ACC112 (cell line): Measurements from ENCODE around the gene SEZ6L2.
"Not testable (repeated sequence)": the region's sequence is repeated elsewhere in the genome, so short reads cannot be mapped to it uniquely, and the experiment has no call there.

Source experiments
- H2AFZ ChIP-seq: fragments of 200-600 bp; sonication (generic); one replicate; pipeline ENCODE4 v1.6.0; 2017; ENCODE audit warnings: antibody characterized with exemption, low read length; ENCODE audit not compliant: unreplicated experiment
- H3K27ac ChIP-seq: fragments of 200-600 bp; sonication (generic); 2 replicates; pipeline ENCODE4 v1.5.1; 2014; ENCODE audit warnings: low read depth, mild to moderate bottlenecking, antibody characterized with exemption, low read length, moderate library complexity
- H3K27me3 ChIP-seq: fragments of 200-600 bp; sonication (generic); 2 replicates; pipeline ENCODE4 v1.6.1; 2014; ENCODE audit warnings: mild to moderate bottlenecking, antibody characterized with exemption, low read length, moderate library complexity, mixed read lengths; ENCODE audit not compliant: insufficient read depth
- H3K36me3 ChIP-seq: fragments of 200-600 bp; sonication (generic); 2 replicates; pipeline ENCODE4 v1.6.1; 2016; ENCODE audit warnings: mild to moderate bottlenecking, antibody characterized with exemption, low read length, moderate library complexity, mixed read lengths; ENCODE audit not compliant: insufficient read depth
- H3K4me1 ChIP-seq: fragments of 200-600 bp; sonication (generic); one replicate; pipeline ENCODE4 v1.6.1; 2016; ENCODE audit warnings: low read length, mixed read lengths; ENCODE audit not compliant: insufficient read depth, unreplicated experiment, control insufficient read depth
- H3K4me3 ChIP-seq: fragments of 200-600 bp; sonication (generic); 2 replicates; pipeline ENCODE4 v1.5.1; 2014; ENCODE audit warnings: mild to moderate bottlenecking, low read depth, low read length
- H3K79me2 ChIP-seq: fragments of 200-600 bp; sonication (generic); one replicate; pipeline ENCODE4 v1.6.0; 2016; ENCODE audit warnings: low read length; ENCODE audit not compliant: control insufficient read depth, unreplicated experiment, insufficient read depth

The SEZ6L2 gene

GRCh38 chr16:29883987-29884386, 15.4 kb downstream of the SEZ6L2 start:
- H3K79me2 ChIP-seq = no peaks in the 10 kb centered on the region
- H3K4me3 ChIP-seq = no peak overlapping the region
- H3K27ac ChIP-seq = no peak overlapping the region
- no peaks in the 10 kb centered on the region for H3K4me1 ChIP-seq
- no peaks in the 10 kb centered on the region for H3K27me3 ChIP-seq
- no peak overlapping the region for H2AFZ ChIP-seq
- H3K36me3 ChIP-seq = no peaks in the 10 kb centered on the region

DNA sequence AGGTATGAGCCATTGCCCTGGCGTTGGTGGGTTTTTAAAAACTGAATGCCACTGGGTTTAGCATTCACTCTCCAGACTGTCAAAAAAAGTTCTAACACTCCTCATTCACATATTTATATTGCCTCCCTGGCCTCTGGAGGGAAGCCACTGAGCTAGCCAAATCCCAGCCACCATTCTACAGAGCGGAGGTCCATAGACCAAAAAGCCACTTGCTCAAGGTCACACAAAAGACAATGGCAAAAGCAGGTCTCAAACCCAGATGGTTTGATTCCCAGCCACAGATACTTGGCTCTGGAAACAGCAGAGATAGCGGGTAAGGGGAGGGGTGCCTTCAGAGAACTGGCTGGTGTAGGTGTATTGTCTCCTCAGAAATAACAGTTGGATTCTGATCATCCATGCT, 18.3 kb downstream of the SEZ6L2 start:
- no peaks in the 10 kb centered on the region for H3K4me1 ChIP-seq
- H3K4me3 ChIP-seq = no peak overlapping the region
- H3K27me3 ChIP-seq = peaks cover 22% of the 10 kb centered on the region
- H3K36me3 ChIP-seq = no peaks in the 10 kb centered on the region
- H3K27ac ChIP-seq = no peak overlapping the region
- H2AFZ ChIP-seq = no peak overlapping the region
- H3K79me2 ChIP-seq = no peaks in the 10 kb centered on the region

GRCh38 chr16:29878172-29878571, 21.2 kb downstream of the SEZ6L2 start:
- no peaks in the 10 kb centered on the region for H3K79me2 ChIP-seq
- peaks cover 25% of the 10 kb centered on the region for H3K27me3 ChIP-seq
- no peak overlapping the region for H3K4me3 ChIP-seq
- no peaks in the 10 kb centered on the region for H3K4me1 ChIP-seq
- H3K36me3 ChIP-seq = no peaks in the 10 kb centered on the region
- H2AFZ ChIP-seq = no peak overlapping the region
- no peak overlapping the region for H3K27ac ChIP-seq

GRCh38 chr16:29877266-29877961, 21.9 kb downstream of the SEZ6L2 start:
- no peak overlapping the region for H3K27ac ChIP-seq
- no peaks in the 10 kb centered on the region for H3K4me1 ChIP-seq
- no peaks in the 10 kb centered on the region for H3K79me2 ChIP-seq
- no peak overlapping the region for H2AFZ ChIP-seq
- no peaks in the 10 kb centered on the region for H3K36me3 ChIP-seq
- H3K4me3 ChIP-seq = no peak overlapping the region
- H3K27me3 ChIP-seq = peaks cover 25% of the 10 kb centered on the region

DNA sequence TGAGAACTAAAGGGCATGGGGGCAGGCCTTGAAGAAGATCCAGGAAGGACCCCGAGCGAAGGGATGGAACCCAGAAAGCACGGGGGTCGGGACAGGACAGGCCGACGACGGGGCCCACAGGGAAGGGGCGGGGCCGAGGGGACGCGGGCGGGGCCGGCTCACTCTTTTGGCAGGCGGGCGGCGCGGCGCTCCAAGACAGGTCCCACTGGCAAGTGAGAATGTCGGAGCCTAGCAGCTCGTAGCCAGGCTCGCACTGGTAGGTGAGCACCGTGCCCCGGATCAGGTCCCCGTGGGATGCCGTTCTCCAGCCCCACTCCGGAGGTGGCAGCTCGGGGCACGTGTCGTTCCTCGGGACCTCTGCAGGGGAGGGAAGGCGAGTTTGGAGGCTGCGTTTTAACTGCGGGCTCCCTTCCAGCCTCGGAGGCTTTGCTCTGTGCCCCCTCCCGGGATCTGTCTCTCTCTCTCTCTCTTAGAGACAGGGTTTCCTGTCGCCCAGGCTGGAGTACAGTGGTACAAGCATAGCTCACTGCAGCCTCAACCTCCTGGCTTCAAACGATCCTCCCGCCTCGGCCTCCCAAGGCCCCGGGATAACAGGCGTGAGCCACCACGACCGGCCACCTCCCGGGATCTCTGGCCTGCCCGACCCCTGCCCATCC, 22.6 kb downstream of the SEZ6L2 start:
- no peaks in the 10 kb centered on the region for H3K4me1 ChIP-seq
- H3K27ac ChIP-seq = no peak overlapping the region
- no peaks in the 10 kb centered on the region for H3K36me3 ChIP-seq
- H3K27me3 ChIP-seq = peaks cover 25% of the 10 kb centered on the region
- H3K79me2 ChIP-seq = no peaks in the 10 kb centered on the region
- peak overlapping the region; percentile 15 for H2AFZ ChIP-seq
- peak overlapping the region; percentile 58 for H3K4me3 ChIP-seq

DNA sequence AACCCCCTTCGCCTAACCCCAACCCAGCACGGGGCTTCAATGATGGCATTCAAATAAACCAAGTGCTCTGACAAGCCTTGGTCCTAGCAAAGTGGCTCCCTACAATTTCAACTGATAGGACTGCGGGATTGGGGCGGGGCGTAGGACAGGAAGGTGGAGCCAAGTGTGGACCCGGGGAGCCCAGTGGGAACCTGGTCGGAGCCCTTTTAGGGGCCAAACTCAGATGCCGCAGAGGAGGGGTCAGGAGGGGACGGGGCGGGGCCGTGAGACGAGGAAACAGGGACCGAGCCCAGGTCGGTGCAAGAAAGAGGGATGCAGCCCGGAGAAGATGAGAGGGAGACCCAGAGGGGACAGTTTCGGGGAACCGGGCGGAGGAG, 23.1 kb downstream of the SEZ6L2 start:
- Histone ChIP-seq H3K4me1 (no peaks in the 10 kb centered on the region), H2AFZ (no peak overlapping the region), H3K79me2 (no peaks in the 10 kb centered on the region), H3K27me3 (peaks cover 25% of the 10 kb centered on the region), H3K4me3 (peak overlapping the region; percentile 58), H3K27ac (no peak overlapping the region), H3K36me3 (no peaks in the 10 kb centered on the region)

GRCh38 chr16:29875206-29875605, 24.1 kb downstream of the SEZ6L2 start:
- no peaks in the 10 kb centered on the region for H3K4me1 ChIP-seq
- no peak overlapping the region for H2AFZ ChIP-seq
- H3K4me3 ChIP-seq = no peak overlapping the region
- no peaks in the 10 kb centered on the region for H3K79me2 ChIP-seq
- H3K36me3 ChIP-seq = no peaks in the 10 kb centered on the region
- peaks cover 25% of the 10 kb centered on the region for H3K27me3 ChIP-seq
- H3K27ac ChIP-seq = no peak overlapping the region

DNA sequence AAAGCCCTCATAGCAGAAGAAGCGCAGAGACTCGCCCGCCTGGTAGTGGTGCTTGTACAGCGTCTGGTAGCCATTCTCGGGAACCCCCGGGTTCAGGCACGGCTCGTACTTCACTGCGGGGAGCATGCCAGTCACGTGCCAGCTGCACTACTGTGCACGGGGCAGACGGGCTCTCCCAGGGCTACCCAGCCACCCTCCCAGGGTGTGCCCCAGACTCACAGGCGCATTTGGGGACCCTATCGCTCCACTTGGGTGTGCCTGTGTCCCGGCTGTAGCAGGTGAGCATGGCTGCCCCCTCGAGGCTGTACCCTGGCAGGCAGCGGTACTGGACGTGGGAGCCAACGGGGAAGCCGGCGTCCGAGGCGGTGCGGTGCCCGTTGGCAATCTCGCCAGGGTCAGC, 26.0 kb downstream of the SEZ6L2 start:
- Histone ChIP-seq H3K27me3 (peaks cover 25% of the 10 kb centered on the region), H3K4me1 (no peaks in the 10 kb centered on the region), H3K79me2 (no peaks in the 10 kb centered on the region), H3K27ac (no peak overlapping the region), H2AFZ (no peak overlapping the region), H3K4me3 (no peak overlapping the region), H3K36me3 (no peaks in the 10 kb centered on the region)

- H2AFZ ChIP-seq = no peak overlapping the region
- no peak overlapping the region for H3K27ac ChIP-seq
- peaks cover 12% of the 10 kb centered on the region for H3K27me3 ChIP-seq
- no peak overlapping the region for H3K4me3 ChIP-seq
- no peaks in the 10 kb centered on the region for H3K79me2 ChIP-seq
- no peaks in the 10 kb centered on the region for H3K4me1 ChIP-seq
- H3K36me3 ChIP-seq = no peaks in the 10 kb centered on the region
These were observed 27.4 kb downstream of the SEZ6L2 start for GRCh38 chr16:29871822-29872546.

- not testable (repeated sequence) for H3K79me2 ChIP-seq, H3K27me3 ChIP-seq, H3K36me3 ChIP-seq, H2AFZ ChIP-seq, H3K4me3 ChIP-seq, H3K4me1 ChIP-seq, H3K27ac ChIP-seq
These were observed 30.3 kb downstream of the SEZ6L2 start for GRCh38 chr16:29869067-29869466.
